GM23338 (cell line): ENCODE results near the gene DBH. TPM values are rescaled to one million over a fixed set of nuclear protein-coding genes. Genes with fewer than 3 reads are reported as not detected.
"Not testable (repeated sequence)": the region's sequence is repeated elsewhere in the genome, so short reads cannot be mapped to it uniquely, and the experiment has no call there.

ENCODE experiments used
- ATAC-seq: fragments of 200-7000 bp; cut with Tn5 transposase; 3 replicates; pipeline ENCODE4 v1.9.1; 2020
- DNase-seq: peaks from one replicate; pipeline ENCODE4 v3.0.0-alpha.2; 2015; ENCODE audit warnings: low spot score
- H2AFZ ChIP-seq: fragments of 200-600 bp; sonication (generic); 2 replicates; pipeline ENCODE4 v1.8.0; 2016; ENCODE audit warnings: antibody characterized with exemption, mild to moderate bottlenecking, moderate library complexity
- H3F3A ChIP-seq: fragments of 200-600 bp; sonication (generic); replicated peaks from 2 replicates; pipeline ENCODE4 v1.8.0; 2017; ENCODE audit warnings: antibody characterized with exemption, mixed run types, low read depth
- H3K27ac ChIP-seq: fragments of 200-600 bp; sonication (generic); 2 replicates; pipeline ENCODE4 v1.6.1; 2016; ENCODE audit warnings: low read depth
- H3K27me3 ChIP-seq: fragments of 200-600 bp; sonication (generic); 2 replicates; pipeline ENCODE4 v1.8.0; 2016; ENCODE audit warnings: mild to moderate bottlenecking, mixed run types, moderate library complexity; ENCODE audit not compliant: insufficient read depth
- H3K36me3 ChIP-seq: fragments of 200-600 bp; sonication (generic); 2 replicates; pipeline ENCODE4 v1.8.0; 2016; ENCODE audit warnings: mild to moderate bottlenecking; ENCODE audit not compliant: insufficient read depth
- H3K4me1 ChIP-seq: fragments of 200-600 bp; sonication (generic); 2 replicates; pipeline ENCODE4 v1.8.0; 2016; ENCODE audit warnings: mild to moderate bottlenecking, moderate library complexity; ENCODE audit not compliant: insufficient read depth
- H3K4me2 ChIP-seq: fragments of 200-600 bp; sonication (generic); 2 replicates; pipeline ENCODE4 v1.7.1; 2017; ENCODE audit warnings: mixed run types
- H3K4me3 ChIP-seq: fragments of 200-600 bp; sonication (generic); 2 replicates; pipeline ENCODE4 v1.6.1; 2016; ENCODE audit warnings: mixed run types
- H3K79me2 ChIP-seq: fragments of 200-600 bp; sonication (generic); replicated peaks from 2 replicates; pipeline ENCODE4 v1.8.0; 2017; ENCODE audit warnings: mild to moderate bottlenecking; ENCODE audit not compliant: insufficient read depth
- H3K9me2 ChIP-seq: fragments of 200-600 bp; sonication (generic); 2 replicates; pipeline ENCODE4 v1.8.0; 2017; ENCODE audit not compliant: insufficient read depth
- H4K20me1 ChIP-seq: fragments of 200-600 bp; sonication (generic); replicated peaks from 2 replicates; pipeline ENCODE4 v1.8.0; 2017; ENCODE audit warnings: mild to moderate bottlenecking; ENCODE audit not compliant: insufficient read depth
- H3K27ac Mint-ChIP-seq: 2 replicates; pipeline ENCODE4 v1.8.0; 2020; ENCODE audit warnings: inconsistent platforms, mild to moderate bottlenecking, moderate library complexity, mixed read lengths
- H3K27me3 Mint-ChIP-seq: 3 replicates; pipeline ENCODE4 v1.8.0; 2022; ENCODE audit warnings: low read depth, mild to moderate bottlenecking, moderate library complexity, mixed read lengths, inconsistent platforms; ENCODE audit not compliant: insufficient read depth, poor library complexity
- H3K36me3 Mint-ChIP-seq: 3 replicates; pipeline ENCODE4 v1.8.0; 2021; ENCODE audit warnings: low read depth, mild to moderate bottlenecking, inconsistent platforms, moderate library complexity, mixed read lengths
- H3K4me1 Mint-ChIP-seq: 3 replicates; pipeline ENCODE4 v1.8.0; 2020; ENCODE audit warnings: mild to moderate bottlenecking, inconsistent platforms, mixed read lengths
- H3K4me3 Mint-ChIP-seq: 3 replicates; pipeline ENCODE4 v1.8.0; 2021; ENCODE audit warnings: moderate library complexity, mild to moderate bottlenecking, inconsistent platforms, mixed read lengths
- H3K9me3 Mint-ChIP-seq: 3 replicates; pipeline ENCODE4 v1.8.0; 2020; ENCODE audit warnings: moderate library complexity, mild to moderate bottlenecking, inconsistent platforms, mixed read lengths
- ETS1 ChIP-seq: IDR thresholded peaks from 2 replicates; pipeline ENCODE4 v1.6.1; 2016; ENCODE audit warnings: antibody characterized with exemption
- EZH2phosphoT487 ChIP-seq: fragments of 200-600 bp; sonication (generic); IDR thresholded peaks from one replicate; pipeline ENCODE4 v1.8.1; 2018; ENCODE audit warnings: antibody characterized with exemption; ENCODE audit not compliant: unreplicated experiment
- REST ChIP-seq: IDR thresholded peaks from one replicate; pipeline ENCODE4 v1.6.1; 2018; ENCODE audit warnings: antibody characterized with exemption; ENCODE audit not compliant: unreplicated experiment
- ZNF462 ChIP-seq: fragments of 250-450 bp; sonication (Bioruptor Pico); IDR thresholded peaks from 2 replicates; pipeline ENCODE4 v1.5.0; 2020; ENCODE audit warnings: mild to moderate bottlenecking, moderate library complexity
- polyA plus RNA-seq: library from polyadenylated mRNA; unstranded; fragments of >200 nt; fragmentation: Nextera tagmentation; extraction: Ambion mirVana; gene quantifications from 2 replicates; pipeline ENCODE4 v1.2.1, GENCODE V29; 2016
- total RNA-seq: library from RNA; depleted of rRNA; stranded (reverse); fragments of >200 nt; shearing (Covaris generic); gene quantifications from 2 replicates; pipeline ENCODE4 v1.2.3, GENCODE V29; 2014

Gene DBH
- total and polyA plus RNA-seq, 2 experiments from 2014 or later, result 0.08 to 0.24 TPM

GRCh38 chr9:133626008-133626407 is 10.2 kb upstream of the DBH start:
- H3K4me1 ChIP-seq, H3K79me2 ChIP-seq, H3K27ac ChIP-seq, H3K4me1 Mint-ChIP-seq, H3K4me2 ChIP-seq, H3K27me3 ChIP-seq, H3K9me2 ChIP-seq, H3K36me3 ChIP-seq, H3K4me3 Mint-ChIP-seq, DNase-seq, H3K36me3 Mint-ChIP-seq, H3K4me3 ChIP-seq, H4K20me1 ChIP-seq, ATAC-seq, H3K27ac Mint-ChIP-seq, H3F3A ChIP-seq, H2AFZ ChIP-seq: not testable (repeated sequence)
- Mint-ChIP-seq H3K9me3 (peaks cover 21% of the 10 kb centered on the region), H3K27me3 (peaks cover 12% of the 10 kb centered on the region)

- Mint-ChIP-seq H3K4me3 (no peak overlapping the region), H3K4me1 (peaks cover 3% of the 10 kb centered on the region; the same call in 2 of the 3 replicates), H3K9me3 (peaks cover 21% of the 10 kb centered on the region), H3K36me3 (no peaks in the 10 kb centered on the region; the same call in 2 of the 3 replicates), H3K27ac (no peak overlapping the region), H3K27me3 (peaks cover 8% of the 10 kb centered on the region)
- H3F3A ChIP-seq, result no peaks in the 10 kb centered on the region
- H3K4me2 ChIP-seq, result no peak overlapping the region
- no peaks in the 10 kb centered on the region; the same call in 1 of the 2 replicates for H3K9me2 ChIP-seq
- H2AFZ ChIP-seq, result no peak overlapping the region
- no peak overlapping the region for H3K4me3 ChIP-seq
- H3K27ac ChIP-seq, result no peak overlapping the region
- no peaks in the 10 kb centered on the region for H3K27me3 ChIP-seq
- no peaks in the 10 kb centered on the region for H4K20me1 ChIP-seq
- DNase-seq (no peak), ATAC-seq (no peak)
- TF ChIP-seq ZNF462, result no peak
- TF ChIP-seq REST, result no peak
- no peak for TF ChIP-seq ETS1
- no peak for TF ChIP-seq EZH2phosphoT487
- H3K4me1 ChIP-seq, result no peaks in the 10 kb centered on the region
- no peaks in the 10 kb centered on the region for H3K36me3 ChIP-seq
- no peaks in the 10 kb centered on the region for H3K79me2 ChIP-seq
Observed at GRCh38 chr9:133627341-133627740, 8.8 kb upstream of the DBH start.
